Measurements from ENCODE around the gene SOHLH1.

GRCh38 chr9:135683401-135684034 lies 15.8 kb downstream of the SOHLH1 start:
- TF ChIP-seq POLR2AphosphoS5 (IDR thresholded peaks at IDR 0.05) = no peak
- TF ChIP-seq, protein P1, sequence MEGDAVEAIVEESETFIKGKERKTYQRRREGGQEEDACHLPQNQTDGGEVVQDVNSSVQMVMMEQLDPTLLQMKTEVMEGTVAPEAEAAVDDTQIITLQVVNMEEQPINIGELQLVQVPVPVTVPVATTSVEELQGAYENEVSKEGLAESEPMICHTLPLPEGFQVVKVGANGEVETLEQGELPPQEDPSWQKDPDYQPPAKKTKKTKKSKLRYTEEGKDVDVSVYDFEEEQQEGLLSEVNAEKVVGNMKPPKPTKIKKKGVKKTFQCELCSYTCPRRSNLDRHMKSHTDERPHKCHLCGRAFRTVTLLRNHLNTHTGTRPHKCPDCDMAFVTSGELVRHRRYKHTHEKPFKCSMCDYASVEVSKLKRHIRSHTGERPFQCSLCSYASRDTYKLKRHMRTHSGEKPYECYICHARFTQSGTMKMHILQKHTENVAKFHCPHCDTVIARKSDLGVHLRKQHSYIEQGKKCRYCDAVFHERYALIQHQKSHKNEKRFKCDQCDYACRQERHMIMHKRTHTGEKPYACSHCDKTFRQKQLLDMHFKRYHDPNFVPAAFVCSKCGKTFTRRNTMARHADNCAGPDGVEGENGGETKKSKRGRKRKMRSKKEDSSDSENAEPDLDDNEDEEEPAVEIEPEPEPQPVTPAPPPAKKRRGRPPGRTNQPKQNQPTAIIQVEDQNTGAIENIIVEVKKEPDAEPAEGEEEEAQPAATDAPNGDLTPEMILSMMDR (IDR thresholded peaks at IDR 0.05 in 8 of 11, conservative IDR thresholded peaks at IDR 0.05 in 3 of 11) = no peak
- no peak for TF ChIP-seq POLR2A (IDR thresholded peaks at IDR 0.05)

Data from spleen (tissue), 7 donors.